IPS DF 4.7 (cell line): ENCODE results near the gene BRAP.
"Not testable (repeated sequence)": the region's sequence is repeated elsewhere in the genome, so short reads cannot be mapped to it uniquely, and the experiment has no call there.

Experiments used
- DNase-seq: peaks from one replicate; pipeline ENCODE4 v3.0.0-alpha.2; 2013; ENCODE audit warnings: low spot score; ENCODE audit errors: extremely low read depth

Gene BRAP, protein sequence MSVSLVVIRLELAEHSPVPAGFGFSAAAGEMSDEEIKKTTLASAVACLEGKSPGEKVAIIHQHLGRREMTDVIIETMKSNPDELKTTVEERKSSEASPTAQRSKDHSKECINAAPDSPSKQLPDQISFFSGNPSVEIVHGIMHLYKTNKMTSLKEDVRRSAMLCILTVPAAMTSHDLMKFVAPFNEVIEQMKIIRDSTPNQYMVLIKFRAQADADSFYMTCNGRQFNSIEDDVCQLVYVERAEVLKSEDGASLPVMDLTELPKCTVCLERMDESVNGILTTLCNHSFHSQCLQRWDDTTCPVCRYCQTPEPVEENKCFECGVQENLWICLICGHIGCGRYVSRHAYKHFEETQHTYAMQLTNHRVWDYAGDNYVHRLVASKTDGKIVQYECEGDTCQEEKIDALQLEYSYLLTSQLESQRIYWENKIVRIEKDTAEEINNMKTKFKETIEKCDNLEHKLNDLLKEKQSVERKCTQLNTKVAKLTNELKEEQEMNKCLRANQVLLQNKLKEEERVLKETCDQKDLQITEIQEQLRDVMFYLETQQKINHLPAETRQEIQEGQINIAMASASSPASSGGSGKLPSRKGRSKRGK

DNA sequence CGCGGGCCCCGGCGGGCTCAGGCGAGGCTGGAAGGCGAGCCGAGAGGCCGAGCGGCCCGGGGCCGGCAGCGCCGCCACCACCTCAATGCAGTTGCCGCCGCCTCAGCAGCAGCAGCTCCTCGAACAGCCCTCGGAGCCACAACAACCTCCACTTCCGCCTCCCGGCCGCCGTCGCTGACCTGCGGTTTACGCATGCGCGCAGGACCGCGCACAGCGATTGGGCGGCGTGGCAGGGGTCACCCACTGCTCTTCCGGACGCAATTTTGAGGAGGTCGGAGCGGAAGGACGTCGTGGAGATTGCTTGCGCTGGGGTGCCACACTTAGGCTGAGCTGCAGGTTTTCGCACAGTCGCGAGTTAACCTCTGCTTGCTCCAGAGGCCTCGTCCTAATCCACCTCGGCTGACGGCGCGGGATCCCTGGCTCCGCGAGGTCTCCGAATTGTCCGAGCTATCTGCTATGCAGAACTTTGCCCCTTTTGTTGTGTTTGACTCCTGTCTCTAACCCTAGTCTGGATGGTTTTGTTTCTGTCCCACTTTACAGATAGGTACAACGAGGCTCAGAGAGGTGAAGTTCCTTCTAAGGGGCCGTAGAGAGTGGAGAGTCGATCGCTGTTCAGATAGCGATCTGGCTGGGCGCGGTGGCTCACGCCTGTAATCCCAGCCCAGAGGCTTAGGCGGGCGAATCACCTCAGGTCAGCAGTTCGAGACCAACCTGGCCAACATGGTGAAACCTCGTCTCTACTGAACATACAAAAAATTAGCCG, at the start of gene BRAP, which contains the start of gene ACAD10:
Gene BRAP (minus strand): TSS at position 146 of the 763 bp plus-strand sequence. CDS start 164 bp downstream, outside the sequence.
Gene ACAD10 (plus strand): TSS at position 243 of the 763 bp plus-strand sequence. CDS start 6,657 bp downstream, outside the sequence.
- DNase-seq, result peak; percentile 75

DNA sequence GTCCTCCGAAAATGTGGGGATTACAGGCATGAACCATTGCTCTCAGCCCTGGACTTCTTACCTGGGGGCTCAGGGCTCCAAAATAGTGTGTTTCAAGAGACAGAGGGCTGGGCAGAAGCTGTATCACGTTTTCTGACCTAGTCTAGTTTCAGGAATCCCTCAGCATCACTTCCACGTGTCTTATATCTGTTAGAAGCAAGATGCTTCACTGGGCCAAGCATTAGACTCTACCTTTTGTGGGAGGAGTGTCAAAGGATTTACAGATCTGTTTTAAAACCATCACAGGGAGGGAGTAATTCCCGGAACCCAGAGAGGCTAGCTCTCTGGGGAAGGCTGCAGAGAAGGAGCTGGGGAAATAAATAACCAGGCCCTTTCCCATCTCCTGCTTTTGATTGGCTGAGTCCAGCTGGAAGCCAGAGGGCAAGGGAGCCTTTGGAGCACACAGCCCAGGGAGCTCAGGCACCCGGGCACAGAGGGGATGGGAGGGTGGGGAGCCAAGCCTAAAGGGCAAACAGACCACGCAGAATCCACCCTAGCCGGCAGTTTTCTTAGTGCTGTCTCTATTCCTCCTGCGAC, 47.7 kb upstream of the BRAP start:
- no peak for DNase-seq

DNA sequence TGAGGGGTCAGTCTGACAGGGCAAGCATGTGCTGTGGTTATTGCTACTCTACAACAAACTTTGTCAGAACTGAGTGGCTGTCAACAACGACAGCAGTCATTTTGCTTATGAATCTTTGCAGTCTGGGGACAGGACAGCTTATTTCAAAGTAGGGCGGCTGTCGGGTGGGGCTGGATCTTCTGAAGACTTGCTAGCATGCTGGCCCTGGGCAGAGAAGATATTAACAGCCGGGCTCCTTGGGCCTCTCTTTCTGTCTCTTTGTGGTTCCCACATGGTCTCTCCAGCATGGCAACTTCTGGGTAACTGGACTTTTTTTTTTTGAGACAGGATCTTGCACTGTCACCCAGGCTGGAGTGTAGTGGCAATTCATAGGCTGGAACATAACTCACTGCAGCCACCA, 47.0 kb upstream of the BRAP start:
- DNase-seq, result no peak

DNA sequence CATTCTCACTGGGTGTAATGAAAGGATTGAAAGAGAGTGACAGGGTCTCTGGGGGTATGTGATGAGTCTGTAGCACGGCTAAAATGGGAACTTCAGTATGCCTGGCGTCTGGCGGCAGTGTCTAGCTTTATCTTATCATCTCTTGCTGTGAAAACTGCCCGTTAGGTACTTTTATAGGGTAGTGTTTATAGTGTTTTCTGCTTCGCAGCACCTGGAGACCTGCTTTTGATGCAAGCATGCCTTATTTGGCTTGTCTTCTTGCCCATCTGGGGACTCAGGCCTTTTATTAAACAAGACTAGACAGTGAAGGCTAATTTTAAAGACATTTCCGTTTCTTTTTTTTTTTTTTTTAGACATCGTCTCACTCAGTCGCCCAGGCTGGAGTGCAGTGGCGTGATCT, 44.7 kb upstream of the BRAP start:
- no peak for DNase-seq

DNA sequence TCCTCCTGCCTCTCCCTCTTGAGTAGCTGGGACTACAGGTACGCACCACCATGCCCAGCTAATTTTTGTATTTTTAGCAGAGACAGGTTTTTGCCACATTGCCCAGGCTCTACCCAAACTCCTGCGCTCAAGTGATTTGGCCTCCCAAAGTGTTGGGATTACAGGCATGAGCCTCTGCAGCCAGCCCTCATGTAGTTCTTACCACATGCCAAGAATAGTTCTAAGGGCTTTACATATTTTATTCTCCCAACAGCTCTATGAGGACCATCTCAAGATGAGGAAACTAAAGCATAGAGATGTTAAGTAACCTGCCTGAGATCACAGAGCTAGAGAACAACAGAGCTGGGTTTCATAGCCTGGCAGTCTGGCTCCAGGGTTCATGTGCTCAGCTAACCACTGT, 43.0 kb upstream of the BRAP start:
- DNase-seq, result no peak

DNA sequence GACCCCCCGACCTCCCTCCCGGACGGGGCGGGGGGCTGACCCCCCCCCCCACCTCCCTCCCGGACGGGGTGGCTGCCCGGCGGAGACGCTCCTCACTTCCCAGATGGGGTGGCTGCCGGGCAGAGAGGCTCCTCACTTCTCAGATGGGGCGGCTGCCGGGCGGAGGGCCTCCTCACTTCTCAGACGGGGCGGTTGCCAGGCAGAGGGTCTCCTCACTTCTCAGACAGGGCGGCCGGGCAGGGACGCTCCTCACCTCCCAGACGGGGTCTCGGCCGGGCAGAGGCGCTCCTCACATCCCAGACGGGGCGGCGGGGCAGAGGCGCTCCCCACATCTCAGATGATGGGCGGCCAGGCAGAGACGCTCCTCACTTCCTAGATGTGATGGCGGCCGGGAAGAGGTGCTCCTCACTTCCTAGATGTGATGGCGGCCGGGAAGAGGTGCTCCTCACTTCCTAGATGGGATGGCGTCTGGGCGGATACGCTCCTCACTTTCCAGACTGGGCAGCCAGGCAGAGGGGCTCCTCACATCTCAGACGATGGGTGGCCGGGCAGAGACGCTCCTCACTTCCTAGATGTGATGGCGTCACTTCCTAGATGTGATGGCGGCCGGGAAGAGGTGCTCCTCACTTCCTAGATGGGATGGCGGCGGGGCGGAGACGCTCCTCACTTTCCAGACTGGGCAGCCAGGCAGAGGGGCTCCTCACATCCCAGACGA, 38.0 kb upstream of the BRAP start:
- not testable (repeated sequence) for DNase-seq

DNA sequence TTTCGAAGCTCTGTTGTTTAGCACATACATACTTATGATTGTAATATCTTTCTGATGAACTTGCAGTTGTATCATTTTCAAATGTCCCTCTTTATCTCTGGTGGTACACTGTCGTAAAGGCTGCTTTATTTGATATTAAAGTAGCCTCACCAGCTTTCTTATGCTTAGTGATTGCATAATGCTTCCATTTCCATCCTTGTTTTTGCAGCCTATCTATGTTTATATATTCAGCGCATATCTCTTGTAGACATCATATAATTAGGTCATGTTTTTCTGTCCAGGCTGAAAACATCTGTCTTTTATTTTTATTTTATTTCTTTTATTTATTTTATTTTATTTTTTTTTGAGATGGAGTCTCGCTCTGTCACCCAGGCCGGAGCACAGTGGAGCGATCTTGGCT, 34.7 kb upstream of the BRAP start:
- no peak for DNase-seq

DNA sequence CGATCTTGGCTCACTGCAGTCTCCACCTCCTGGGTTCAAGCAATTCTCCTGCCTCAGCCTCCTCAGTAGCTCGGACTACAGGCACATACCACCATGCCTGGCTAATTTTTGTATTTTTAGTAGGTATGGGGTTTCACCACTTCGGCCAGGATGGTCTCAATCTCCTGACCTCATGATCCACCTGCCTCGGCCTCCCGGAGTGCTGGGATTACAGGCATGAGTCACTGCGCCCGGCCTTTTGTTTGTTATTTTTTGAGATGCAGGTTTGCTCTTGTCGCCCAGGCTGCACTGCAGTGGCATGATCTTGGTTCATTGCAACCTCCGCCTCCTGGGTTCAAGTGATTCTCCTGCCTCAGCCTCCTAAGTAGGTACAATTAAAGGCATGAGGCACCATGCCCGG, 33.6 kb upstream of the BRAP start:
- not testable (repeated sequence) for DNase-seq

DNA sequence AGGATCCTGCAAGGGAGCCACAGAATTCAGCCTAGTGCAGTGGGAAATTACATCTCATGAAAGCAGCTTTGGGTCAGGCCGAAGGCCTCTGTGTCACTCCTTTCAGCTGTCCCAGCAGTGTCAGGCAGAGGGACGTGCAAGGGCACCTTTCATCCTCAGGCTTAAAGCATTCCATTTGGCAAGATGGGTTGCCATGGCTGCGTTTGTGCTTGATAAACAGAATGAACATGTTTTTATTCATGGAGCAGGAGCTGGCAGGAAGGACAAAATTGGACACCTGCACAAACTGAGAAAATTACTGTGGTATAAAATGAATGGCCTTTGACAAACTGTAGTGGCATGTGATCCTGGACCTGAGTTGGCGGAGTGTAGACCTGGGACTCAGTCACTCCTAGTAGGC, 29.5 kb upstream of the BRAP start:
- DNase-seq, result no peak

DNA sequence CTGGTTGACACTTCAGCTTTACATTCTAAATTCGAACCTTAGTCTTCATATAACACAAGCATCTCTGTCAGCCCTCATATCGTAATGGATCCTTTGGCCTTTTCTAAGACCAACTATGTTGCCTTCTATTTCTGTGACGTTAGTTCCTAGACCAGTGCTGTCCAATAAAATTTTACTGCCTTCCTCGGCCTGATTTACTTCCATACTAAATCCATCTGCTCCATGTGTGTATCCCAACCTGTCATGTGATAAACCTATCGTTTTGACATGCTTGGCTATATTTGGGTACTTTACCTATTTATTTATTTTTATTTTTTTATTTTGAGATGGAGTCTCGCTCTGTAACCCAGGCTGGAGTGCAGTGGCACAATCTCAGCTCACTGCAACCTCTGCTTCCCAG, 20.4 kb upstream of the BRAP start:
- no peak for DNase-seq

DNA sequence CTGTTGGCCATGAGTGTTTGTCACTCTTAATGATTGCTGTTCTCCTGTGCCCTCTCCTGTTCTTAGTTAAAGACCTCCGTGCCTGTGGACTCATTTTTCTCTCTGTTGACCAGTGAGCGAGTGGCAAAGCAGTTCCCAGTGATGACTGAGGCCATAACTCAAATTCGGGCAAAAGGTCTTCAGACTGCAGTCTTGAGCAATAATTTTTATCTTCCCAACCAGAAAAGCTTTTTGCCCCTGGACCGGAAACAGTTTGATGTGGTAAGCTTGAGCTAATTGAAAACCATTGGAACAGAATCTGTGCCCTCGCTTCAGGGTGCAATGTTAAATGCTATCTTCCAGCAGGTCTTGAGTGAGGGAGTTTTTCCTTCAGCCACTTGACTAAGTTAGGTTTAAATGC, 19.9 kb upstream of the BRAP start:
- DNase-seq, result no peak

DNA sequence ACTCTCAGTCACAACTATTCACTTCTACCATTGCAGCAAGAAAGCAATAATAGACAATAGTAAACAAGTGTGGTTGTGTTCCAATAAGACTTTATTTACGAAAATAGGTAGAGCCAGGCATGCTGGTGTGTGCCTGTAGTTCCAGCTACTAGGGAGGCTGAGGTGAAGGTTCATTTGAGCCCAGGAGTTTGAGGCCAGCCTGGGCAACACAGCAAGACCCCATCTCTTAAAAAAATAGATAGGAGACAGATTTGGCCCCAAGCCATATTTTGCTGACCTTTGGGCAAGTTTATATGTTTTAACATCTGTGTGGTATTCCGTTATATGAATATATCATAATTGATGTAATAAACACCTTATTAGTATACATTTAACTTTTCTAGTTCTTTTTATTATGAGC, 14.2 kb upstream of the BRAP start:
- no peak for DNase-seq

DNA sequence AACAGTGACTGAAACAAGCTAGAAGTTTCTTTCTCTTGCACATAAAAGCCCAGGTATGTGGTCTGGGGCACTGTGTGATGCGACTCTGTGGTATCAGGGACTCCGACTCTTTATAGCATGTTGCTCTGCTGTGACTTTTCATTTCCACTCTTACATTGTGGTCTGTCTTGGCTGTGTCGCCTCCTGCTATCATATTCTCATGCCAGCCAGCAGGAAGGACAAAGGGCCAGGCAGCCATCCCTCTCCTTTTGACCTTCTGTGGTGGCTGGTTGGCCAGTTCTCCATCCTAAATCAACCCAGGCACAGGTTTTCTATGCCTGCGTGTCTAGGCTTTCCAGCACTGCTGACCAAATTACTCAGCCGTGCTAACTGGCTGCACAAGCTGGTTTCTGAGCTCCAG, 8.1 kb upstream of the BRAP start:
- DNase-seq, result no peak

DNA sequence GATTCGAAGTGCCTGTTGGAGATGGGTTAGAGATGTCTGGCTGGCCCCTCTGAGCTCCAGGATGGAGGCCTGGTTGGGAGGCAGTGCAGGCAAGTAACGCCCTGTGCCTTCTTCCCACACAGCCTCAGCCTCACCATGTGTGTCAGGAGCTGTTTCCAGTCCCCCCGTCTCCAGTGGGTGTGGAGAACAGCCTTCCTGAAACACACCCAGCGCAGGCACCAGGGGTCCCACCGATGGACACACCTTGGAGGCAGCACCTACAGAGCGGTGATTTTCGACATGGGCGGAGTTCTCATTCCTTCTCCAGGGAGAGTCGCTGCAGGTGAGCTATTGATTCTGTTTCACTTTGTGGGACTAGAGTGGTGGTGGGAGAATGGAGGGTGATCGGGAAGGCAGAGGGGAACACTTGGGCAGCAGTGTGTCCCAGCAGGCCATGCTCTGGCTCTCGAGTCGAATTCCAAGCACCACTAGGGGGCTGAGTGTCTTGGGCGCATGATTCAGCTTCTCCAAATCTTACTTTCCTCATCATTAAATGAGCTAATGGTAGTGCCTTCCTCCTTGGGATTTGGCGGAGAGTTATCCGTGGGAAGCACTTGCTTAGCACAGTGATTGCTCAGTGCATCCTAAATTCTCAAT, 6.9 kb upstream of the BRAP start:
- no peak for DNase-seq

DNA sequence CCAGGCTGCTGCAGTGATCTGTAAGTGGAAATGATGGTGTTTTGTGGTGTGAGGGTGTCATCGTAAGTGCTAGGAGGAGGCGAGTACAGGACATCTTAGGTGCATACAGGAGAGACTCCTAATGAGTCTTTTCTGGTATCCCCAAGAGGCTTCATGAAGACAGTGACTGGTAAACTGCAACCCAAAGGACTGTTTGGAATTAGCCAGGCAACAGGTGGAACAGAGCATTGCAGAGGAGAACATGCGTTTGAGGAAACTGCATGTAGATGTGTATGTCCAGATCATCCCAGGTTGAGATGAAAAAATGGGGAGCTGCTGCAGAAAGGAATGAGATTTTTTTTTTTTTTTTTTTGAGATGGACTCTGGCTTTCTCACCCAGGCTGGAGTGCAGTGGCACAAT, 5.5 kb upstream of the BRAP start:
- DNase-seq, result no peak

DNA sequence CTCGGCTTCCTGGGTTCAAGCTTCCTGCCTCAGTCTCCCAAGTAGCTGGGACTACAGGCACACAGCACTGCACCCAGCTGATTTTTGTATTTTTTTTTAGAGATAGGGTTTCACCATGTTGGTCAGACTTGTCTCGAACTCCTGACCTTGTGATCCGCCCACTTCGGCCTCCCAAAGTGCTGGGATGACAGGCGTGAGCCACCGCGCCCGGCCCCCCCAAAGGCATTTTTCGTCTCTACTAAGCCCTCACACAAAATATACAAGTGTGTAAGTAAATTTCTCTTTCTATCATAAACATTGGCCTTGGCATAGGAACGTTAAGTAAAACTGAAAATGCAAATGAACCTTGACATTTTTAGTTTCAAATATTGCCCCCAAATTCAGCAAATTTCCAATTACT, 2.2 kb upstream of the BRAP start:
- DNase-seq, result no peak

DNA sequence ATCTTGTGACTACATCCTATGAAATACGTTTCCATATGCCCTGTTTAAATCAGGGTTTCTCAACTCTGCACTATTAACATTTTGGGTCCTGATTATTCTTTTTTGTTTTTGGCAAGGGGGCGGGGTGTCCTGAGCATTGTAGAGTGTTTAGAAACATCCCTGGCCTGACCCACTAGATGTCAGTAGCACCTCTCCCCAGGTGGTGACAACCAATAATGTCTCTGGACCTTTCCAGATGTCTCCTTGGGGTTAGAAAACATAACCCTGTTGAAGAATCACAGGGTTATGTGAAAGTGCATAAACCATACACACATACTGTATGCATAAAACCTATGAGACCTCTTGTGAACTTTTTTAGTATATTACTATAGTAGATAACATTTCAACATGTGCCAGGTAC, 1.5 kb upstream of the BRAP start:
- DNase-seq, result no peak

DNA sequence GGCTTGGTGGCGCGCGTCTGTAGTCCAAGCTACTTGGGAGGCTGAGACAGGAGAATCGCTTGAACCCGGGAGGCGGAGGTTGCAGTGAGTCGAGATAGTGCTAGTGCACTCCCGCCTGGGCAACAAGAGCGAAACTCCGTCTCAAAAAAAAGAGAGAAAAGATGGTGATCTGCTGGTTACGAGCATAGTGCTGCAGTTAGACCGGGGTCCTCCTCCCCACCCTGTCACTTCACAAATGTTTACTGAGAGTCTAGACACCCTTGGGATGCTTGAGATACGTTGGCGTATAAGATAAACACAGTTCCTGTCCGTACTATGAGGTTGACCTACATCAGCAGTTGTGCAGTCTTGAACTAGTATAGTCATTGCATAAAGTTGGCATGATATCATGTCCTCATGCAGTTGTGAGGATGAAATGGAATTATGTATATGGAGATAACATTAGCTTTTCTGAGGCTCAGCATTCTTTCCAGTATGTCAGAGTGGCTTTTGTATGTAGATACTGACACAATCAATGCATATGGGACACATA, 884 bp upstream of the BRAP start:
- DNase-seq, result no peak

DNA sequence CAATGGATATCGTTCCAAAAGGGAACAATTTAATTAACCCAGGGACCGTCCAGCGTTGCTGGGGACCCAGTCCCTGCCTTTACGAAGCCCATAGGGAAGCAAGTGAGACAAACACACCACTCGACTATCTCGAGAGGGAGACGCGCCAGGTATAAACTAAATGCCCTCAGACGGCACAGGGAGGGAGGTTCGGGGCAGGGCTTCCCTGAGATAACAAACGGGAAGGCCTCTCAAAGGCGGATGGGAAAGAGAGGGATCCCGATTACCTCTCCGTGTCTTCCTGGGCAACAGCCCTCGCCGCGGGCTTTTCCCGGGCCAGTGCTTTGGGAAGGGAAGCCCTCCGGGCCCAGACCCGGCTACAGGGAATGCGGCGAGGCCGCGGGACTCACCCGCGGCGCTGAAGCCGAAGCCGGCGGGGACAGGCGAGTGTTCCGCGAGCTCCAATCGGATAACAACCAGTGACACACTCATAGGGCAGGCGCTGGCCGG, 390 bp downstream of the BRAP start:
- no peak for DNase-seq

DNA sequence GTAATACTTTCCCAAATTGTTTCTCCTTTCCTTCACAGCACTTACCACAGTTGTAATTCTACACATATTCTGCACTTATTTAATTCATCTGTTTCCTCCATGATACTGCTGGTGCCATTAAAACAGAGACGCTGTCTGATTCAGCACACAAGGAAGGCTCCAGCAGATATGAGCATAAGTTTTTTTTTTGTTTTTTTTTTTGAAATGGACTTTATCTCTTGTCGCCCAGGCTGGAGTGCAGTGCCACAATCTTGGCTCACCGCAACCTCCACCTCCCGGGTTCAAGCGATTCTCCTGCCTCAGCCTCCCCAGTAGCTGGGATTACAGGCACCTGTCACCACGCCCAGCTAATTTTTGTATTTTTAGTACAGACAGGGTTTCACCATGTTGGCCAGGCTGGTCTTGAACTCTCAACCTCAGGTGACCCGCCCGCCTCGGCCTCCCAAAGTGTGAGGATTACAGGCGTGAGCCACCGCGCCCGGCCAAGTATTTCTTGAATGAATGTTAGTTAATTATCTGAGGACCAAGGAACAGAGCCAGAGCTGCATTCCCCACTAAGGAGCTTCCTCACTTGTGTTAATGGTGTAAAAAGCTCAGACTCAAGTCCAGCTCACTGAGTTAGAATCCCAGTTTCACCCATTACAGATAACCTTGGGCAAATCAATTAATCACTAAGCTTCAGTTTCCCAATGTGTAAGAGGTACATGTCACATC, 1.1 kb downstream of the BRAP start:
- not testable (repeated sequence) for DNase-seq
